ENCODE data around the gene RRP12. TPM values are rescaled to one million over a fixed set of nuclear protein-coding genes. Genes with fewer than 3 reads are reported as not detected.

RRP12 gene
- polyA plus RNA-seq, 1 donor from 2014 or later, result 9.7 TPM

- Histone ChIP-seq H3F3A (ENCODE audit: insufficient read depth, low read length, poor library complexity, severe bottlenecking) (no peaks in the 10 kb centered on the region), H3K9me2 (ENCODE audit: insufficient read depth, low read length) (no peaks in the 10 kb centered on the region), H2AFZ (ENCODE audit: low read depth, low read length) (no peak overlapping the region), H3K36me3 (ENCODE audit: insufficient read depth, low read length) (no peaks in the 10 kb centered on the region), H4K20me1 (ENCODE audit: insufficient read depth) (no peaks in the 10 kb centered on the region), H3K27ac (ENCODE audit: low read length) (no peak overlapping the region), H3K4me2 (ENCODE audit: low read length) (no peak overlapping the region), H3K79me2 (replicated peaks; ENCODE audit: insufficient read depth, low read length) (peaks cover 24% of the 10 kb centered on the region), H3K9ac (ENCODE audit: low read length) (no peak overlapping the region), H3K9me3 (ENCODE audit: low read length) (no peaks in the 10 kb centered on the region), H3K4me3 (ENCODE audit: low read length) (no peak overlapping the region), H3K27me3 (ENCODE audit: insufficient read depth, low read depth, low read length) (no peaks in the 10 kb centered on the region)
- no peak for TF ChIP-seq POLR2AphosphoS5 (IDR thresholded peaks at IDR 0.05)
- no peak for TF ChIP-seq EP300 (conservative IDR thresholded peaks at IDR 0.05; ENCODE audit: poor library complexity, severe bottlenecking)
- TF ChIP-seq SMC3 (conservative IDR thresholded peaks at IDR 0.05; ENCODE audit: poor library complexity), result no peak
- no peak for TF ChIP-seq EZH2 (IDR thresholded peaks at IDR 0.05; ENCODE audit: borderline replicate concordance, insufficient read depth, low read length, poor library complexity, severe bottlenecking)
- no peak for TF ChIP-seq REST (IDR thresholded peaks at IDR 0.05; ENCODE audit: borderline replicate concordance)
- TF ChIP-seq TAF1 (IDR thresholded peaks at IDR 0.05; ENCODE audit: low read depth), result no peak
- no peak for TF ChIP-seq RAD21 (conservative IDR thresholded peaks at IDR 0.05)
- TF ChIP-seq CTCF (IDR thresholded peaks at IDR 0.05; ENCODE audit: poor library complexity, severe bottlenecking), result no peak
- TF ChIP-seq MXI1 (conservative IDR thresholded peaks at IDR 0.05; ENCODE audit: poor library complexity, severe bottlenecking), result no peak
Measured at GRCh38 chr10:97450828-97451227, 49.7 kb upstream of the RRP12 start.

- H3K4me2 ChIP-seq (ENCODE audit: low read length), result peak within 1 kb of the TSS; percentile 60
- H3K9ac ChIP-seq (ENCODE audit: low read length), result peak within 1 kb of the TSS; percentile 83
- TF ChIP-seq RAD21 (conservative IDR thresholded peaks at IDR 0.05) (peak; percentile 40), TAF1 (IDR thresholded peaks at IDR 0.05; ENCODE audit: low read depth) (peak; percentile 75), REST (IDR thresholded peaks at IDR 0.05; ENCODE audit: borderline replicate concordance) (peak; percentile 72), EP300 (conservative IDR thresholded peaks at IDR 0.05; ENCODE audit: poor library complexity, severe bottlenecking) (peak; percentile 26), SMC3 (conservative IDR thresholded peaks at IDR 0.05; ENCODE audit: poor library complexity) (peak; percentile 52), CTCF (IDR thresholded peaks at IDR 0.05; ENCODE audit: poor library complexity, severe bottlenecking) (peak; percentile 50), MXI1 (conservative IDR thresholded peaks at IDR 0.05; ENCODE audit: poor library complexity, severe bottlenecking) (peak; percentile 96), POLR2AphosphoS5 (IDR thresholded peaks at IDR 0.05) (peak; percentile 93), EZH2 (IDR thresholded peaks at IDR 0.05; ENCODE audit: borderline replicate concordance, insufficient read depth, low read length, poor library complexity, severe bottlenecking) (no peak)
- H3K9me3 ChIP-seq (ENCODE audit: low read length), result no peaks in the 10 kb centered on the region
- H3K27ac ChIP-seq (ENCODE audit: low read length), result peak within 1 kb of the TSS; percentile 74
- H2AFZ ChIP-seq (ENCODE audit: low read depth, low read length), result peak within 1 kb of the TSS; percentile 67
- H3K36me3 ChIP-seq (ENCODE audit: insufficient read depth, low read length), result no peaks in the 10 kb centered on the region
- H3K4me3 ChIP-seq (ENCODE audit: low read length), result peak within 1 kb of the TSS; percentile 87
- no peaks in the 10 kb centered on the region for H4K20me1 ChIP-seq (ENCODE audit: insufficient read depth)
- H3K79me2 ChIP-seq (replicated peaks; ENCODE audit: insufficient read depth, low read length), result peaks cover 37% of the 10 kb centered on the region
- H3K9me2 ChIP-seq (ENCODE audit: insufficient read depth, low read length), result no peaks in the 10 kb centered on the region
- no peaks in the 10 kb centered on the region for H3K27me3 ChIP-seq (ENCODE audit: insufficient read depth, low read depth, low read length)
- no peaks in the 10 kb centered on the region for H3F3A ChIP-seq (ENCODE audit: insufficient read depth, low read length, poor library complexity, severe bottlenecking)
Measured at GRCh38 chr10:97445722-97446639, 44.8 kb upstream of the RRP12 start, which contains the start of the genes EXOSC1 and ZDHHC16. Gene EXOSC1, minus strand, starts transcription at chr10:97446006. Its CDS starts 21 bp downstream, at chr10:97445985. Gene ZDHHC16, plus strand, starts transcription at chr10:97446175. Its CDS starts 5,501 bp downstream, at chr10:97451676.

All from neural cell (in vitro differentiated cells).